GM21390 (cell line): Measurements from ENCODE around the gene GHRHR.

ENCODE experiments used
- ATAC-seq: cut with Tn5 transposase; IDR thresholded peaks from one replicate; pipeline ENCODE4 v1.9.1; 2021; ENCODE audit not compliant: unreplicated experiment

The GHRHR gene

GRCh38 chr7:30983914-30984247, 20.1 kb downstream of the GHRHR start:
- ATAC-seq: peak; percentile 14

- ATAC-seq: no peak
These were observed 20.8 kb downstream of the GHRHR start for GRCh38 chr7:30984359-30985107.

- ATAC-seq: no peak
These were observed 22.0 kb downstream of the GHRHR start for GRCh38 chr7:30985756-30986155.

- ATAC-seq: no peak
These were observed 22.6 kb downstream of the GHRHR start for GRCh38 chr7:30986331-30986730.

- ATAC-seq: no peak
These were observed 23.0 kb downstream of the GHRHR start for GRCh38 chr7:30986738-30987137.

GRCh38 chr7:30987178-30987577, 23.4 kb downstream of the GHRHR start:
- no peak for ATAC-seq

GRCh38 chr7:30987936-30988335, 24.2 kb downstream of the GHRHR start:
- ATAC-seq: no peak

- ATAC-seq: no peak
These were observed 24.7 kb downstream of the GHRHR start for GRCh38 chr7:30988351-30989005.

- ATAC-seq: no peak
These were observed 25.5 kb downstream of the GHRHR start for GRCh38 chr7:30989008-30989823.

GRCh38 chr7:30989824-30990672, 26.3 kb downstream of the GHRHR start:
- no peak for ATAC-seq

GRCh38 chr7:30990673-30991170, 27.0 kb downstream of the GHRHR start:
- no peak for ATAC-seq

GRCh38 chr7:30992414-30992813, 28.7 kb downstream of the GHRHR start:
- no peak for ATAC-seq

- no peak for ATAC-seq
These were observed 30.7 kb downstream of the GHRHR start for GRCh38 chr7:30994206-30995100.

- no peak for ATAC-seq
These were observed 31.8 kb downstream of the GHRHR start for GRCh38 chr7:30995536-30995935.

- no peak for ATAC-seq
These were observed 32.5 kb downstream of the GHRHR start for GRCh38 chr7:30996256-30996655.

GRCh38 chr7:30996883-30997282, 33.1 kb downstream of the GHRHR start:
- no peak for ATAC-seq

GRCh38 chr7:30997316-30997715, 33.6 kb downstream of the GHRHR start:
- no peak for ATAC-seq

- ATAC-seq: no peak
These were observed 34.4 kb downstream of the GHRHR start for GRCh38 chr7:30998180-30998579.

GRCh38 chr7:31000161-31000693, 36.5 kb downstream of the GHRHR start:
- ATAC-seq: no peak

GRCh38 chr7:31000779-31001178, 37.0 kb downstream of the GHRHR start:
- ATAC-seq: no peak
